A549 treated with Mapracorat at 1 μM for 4 hours (cell line): Measurements from ENCODE around the gene ZFP2. TPM values are rescaled to one million over a fixed set of nuclear protein-coding genes. Genes with fewer than 3 reads are reported as not detected.

Experiments
- total RNA-seq: library from RNA; stranded (reverse); fragments of 200-300 nt; extraction: Qiagen RNA extraction; gene quantifications from 5 replicates; pipeline ENCODE4 v1.2.3, GENCODE V29; 2022

ZFP2 gene
- total RNA-seq: 0.08 TPM in 1 of 5 replicates, not detected in the others

GRCh38 chr5:178895615-178896571 is at the start of gene ZFP2:
ZFP2 (plus strand) TSS chr5:178895913; CDS start chr5:178931314, 35,401 bp downstream.

GRCh38 chr5:178859625-178860521 is 35.8 kb upstream of the ZFP2 start, which contains the start of gene ZNF354B:
ZNF354B (plus strand) TSS chr5:178859953; CDS start chr5:178861048, 1,095 bp downstream.

GRCh38 chr5:178940569-178941360 is 45.1 kb downstream of the ZFP2 start, which contains the start of gene ZNF454:
ZNF454 (plus strand) TSS chr5:178941198; CDS start chr5:178942792, 1,594 bp downstream.

Other genes with a start within 250 kb of the ZFP2 start
- gene ZNF354A, start 165.3 kb upstream of the ZFP2 start, total RNA-seq: 6.4 to 9.0 TPM (median 7.2 TPM) in 5 replicates
- 4.0 to 5.7 TPM (median 4.8 TPM) in 5 replicates for gene ZNF354B, start 36.0 kb upstream of the ZFP2 start, total RNA-seq
- not detected in 5 replicates for gene ZNF454, start 45.3 kb downstream of the ZFP2 start, total RNA-seq
- gene GRM6, start 99.4 kb downstream of the ZFP2 start, total RNA-seq: not detected in 5 replicates
- gene ZNF879, start 127.9 kb downstream of the ZFP2 start, total RNA-seq: 0.37 to 0.57 TPM (median 0.54 TPM) in 5 replicates
- 0.62 to 0.80 TPM (median 0.73 TPM) in 5 replicates for gene ZNF354C, start 164.5 kb downstream of the ZFP2 start, total RNA-seq